Kidney (tissue), 14 donors: ENCODE data around the gene MAPRE2. TPM values are rescaled to one million over a fixed set of nuclear protein-coding genes. Genes with fewer than 3 reads are reported as not detected.

Experiments used
- DNase-seq, 5 donors: peaks; one replicate each; pipeline ENCODE4 v3.0.0-alpha.2; 2013 to 2020
- FAIRE-seq: peaks from 2 replicates; lab custom pipeline; 2012; peaks lifted over from hg19 to GRCh38; lab: Jason Lieb, UNC
- H3K27ac ChIP-seq, 2 donors: one replicate each; pipeline ENCODE4 v1.7.0; 2013; ENCODE audit warnings: low read depth in 2 of 2, low read length in 2 of 2, inconsistent platforms in 1 of 2
- H3K27me3 ChIP-seq: one replicate; pipeline ENCODE4 v1.7.1; 2013; ENCODE audit warnings: low read length, inconsistent platforms; ENCODE audit not compliant: control insufficient read depth, insufficient read depth
- H3K36me3 ChIP-seq, 3 donors: one replicate each; pipeline versions ENCODE4 v1.7.0 to v1.7.1; 2013; ENCODE audit warnings: low read length in 3 of 3, control low read depth in 1 of 3, inconsistent platforms in 1 of 3; ENCODE audit not compliant: insufficient read depth in 3 of 3, control insufficient read depth in 2 of 3
- H3K4me1 ChIP-seq, 3 donors: one replicate each; pipeline versions ENCODE4 v1.7.0 to v1.7.1; 2013; ENCODE audit warnings: low read length in 3 of 3, inconsistent platforms in 1 of 3, low read depth in 1 of 3; ENCODE audit not compliant: control insufficient read depth in 2 of 3, insufficient read depth in 2 of 3
- H3K4me3 ChIP-seq, 3 donors: one replicate each; pipeline versions ENCODE4 v1.7.0 to v1.8.1; 2013; ENCODE audit warnings: low read length in 3 of 3, control low read depth in 1 of 3, inconsistent platforms in 1 of 3
- H3K9ac ChIP-seq, 3 donors: one replicate each; pipeline versions ENCODE4 v1.7.0 to v1.7.1; 2013; ENCODE audit warnings: low read length in 3 of 3, control low read depth in 1 of 3, inconsistent platforms in 1 of 3
- H3K9me3 ChIP-seq, 3 donors: one replicate each; pipeline versions ENCODE4 v1.7.0 to v1.7.1; 2013; ENCODE audit warnings: low read length in 3 of 3, control low read depth in 1 of 3, inconsistent platforms in 1 of 3; ENCODE audit not compliant: control insufficient read depth in 2 of 3, insufficient read depth in 1 of 3
- CTCF ChIP-seq: IDR thresholded peaks from 3 replicates; pipeline ENCODE4 v1.5.1; 2012; ENCODE audit warnings: mild to moderate bottlenecking, moderate library complexity, borderline replicate concordance; ENCODE audit not compliant: insufficient read depth; ENCODE audit errors: extremely low read depth
- intact Hi-C: fragments of 100-400 bp; cut with DNase I; formaldehyde crosslinking; loops from one replicate; pipeline ENCODE4 v1.11.1; 2022
- polyA plus RNA-seq: library from polyadenylated mRNA; stranded (reverse); fragments of 350-450 nt; fragmentation: Illumina TruSeq; extraction: RNeasy Lipid Tissue Mini Kit (QIAGEN cat#74804); gene quantifications from one replicate; pipeline ENCODE4 v1.2.3, GENCODE V29; 2014; ENCODE audit warnings: low read depth, low replicate concordance; ENCODE audit not compliant: insufficient read depth
- total RNA-seq: library from RNA; stranded (reverse); fragmentation: NEBNext Ultra II Directional; extraction: Animal tissue kit (Norgen Biotek cat#: 25700); gene quantifications from one replicate; pipeline ENCODE4 v1.2.1, GENCODE V29; 2021
- donor health status: control.
- donor health status: control.
- donor health status: control.
- donor health status: control.
- donor health status: control.
- donor health status: DM: yes; HTN: yes; CAD: no.
- donor health status: Normal renal cell carcinoma (clear cell type).

MAPRE2 gene
- total and polyA plus RNA-seq, 2 donors from 2014 or later = 15.2 to 30.2 TPM

- Histone ChIP-seq H3K9ac (no peak overlapping the region), H3K27ac (no peak overlapping the region), H3K4me3 (no peak overlapping the region), H3K4me1 (peaks cover 0 to 3% (median 3%) of the 10 kb centered on the region in 3 donors), H3K9me3 (no peaks in the 10 kb centered on the region), H3K27me3 (no peaks in the 10 kb centered on the region), H3K36me3 (no peaks in the 10 kb centered on the region)
- intact Hi-C loops = no loop called here
- TF ChIP-seq CTCF = no peak
- DNase-seq (no peak), FAIRE-seq (no peak)
Measured at GRCh38 chr18:35002120-35002519, 39.1 kb upstream of the MAPRE2 start.

GRCh38 chr18:35005963-35006577, 35.1 kb upstream of the MAPRE2 start:
- DNase-seq (peak in 3 of 5 donors; percentile 26 to 86 (median 82)), FAIRE-seq (peak; percentile 97)
- no peak overlapping the region for H3K9ac ChIP-seq
- TF ChIP-seq CTCF = peak; percentile 70
- H3K4me1 ChIP-seq = no peaks in the 10 kb centered on the region
- H3K9me3 ChIP-seq = no peaks in the 10 kb centered on the region
- H3K4me3 ChIP-seq = no peak overlapping the region
- no peaks in the 10 kb centered on the region for H3K27me3 ChIP-seq
- intact Hi-C loops = loop anchor here (5.0 kb wide), 1 partner anchor 136 kb away; no protein-coding TSS in a partner anchor
- no peaks in the 10 kb centered on the region for H3K36me3 ChIP-seq
- no peak overlapping the region for H3K27ac ChIP-seq

DNA sequence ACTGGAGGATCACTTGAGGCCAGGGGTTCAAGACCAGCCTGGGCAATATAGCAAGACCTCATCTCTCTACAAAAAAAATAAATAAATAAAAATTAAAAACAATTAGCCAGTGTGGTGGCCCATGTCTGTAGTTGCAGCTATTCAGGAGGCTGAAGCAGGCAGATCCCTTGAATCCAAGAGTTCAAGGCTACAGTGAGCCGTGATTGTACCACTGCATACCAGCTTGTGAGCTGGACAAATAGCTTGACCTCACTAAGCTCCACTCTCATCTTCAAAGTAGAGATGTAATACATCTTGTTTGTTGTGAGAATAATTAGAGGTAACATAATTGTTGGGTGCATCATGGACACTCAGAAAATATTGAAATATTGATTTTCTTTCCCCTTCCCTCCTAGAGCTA, 31.1 kb upstream of the MAPRE2 start:
- Histone ChIP-seq H3K9ac (no peak overlapping the region), H3K4me1 (no peaks in the 10 kb centered on the region), H3K9me3 (no peaks in the 10 kb centered on the region), H3K27me3 (no peaks in the 10 kb centered on the region), H3K4me3 (no peak overlapping the region), H3K36me3 (no peaks in the 10 kb centered on the region), H3K27ac (no peak overlapping the region)
- FAIRE-seq = no peak
- DNase-seq = no peak
- no peak for TF ChIP-seq CTCF
- intact Hi-C loops = no loop called here

DNA sequence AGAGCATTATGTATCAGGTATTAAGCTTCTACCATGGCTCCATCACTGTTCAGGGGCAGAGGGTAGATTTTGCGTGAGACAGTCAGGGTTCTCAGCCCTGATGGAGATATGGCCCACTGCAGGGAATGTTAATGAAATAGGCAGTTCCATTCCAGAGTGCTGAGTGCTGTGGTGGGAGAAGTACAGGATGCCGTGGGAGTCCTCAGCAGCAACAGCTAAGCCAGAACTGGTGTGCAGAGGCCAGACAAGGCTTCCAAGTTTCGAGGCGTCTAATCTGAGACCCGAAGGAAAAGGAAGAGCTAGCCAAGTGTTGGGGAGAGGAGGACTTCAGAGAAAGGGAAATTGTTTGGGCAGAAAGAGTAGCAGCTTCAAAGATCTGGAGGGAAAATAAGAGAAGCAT, 30.2 kb upstream of the MAPRE2 start:
- TF ChIP-seq CTCF = no peak
- no peak overlapping the region for H3K4me3 ChIP-seq
- no peak for DNase-seq
- no peak for FAIRE-seq
- H3K27ac ChIP-seq = no peak overlapping the region
- no peaks in the 10 kb centered on the region for H3K36me3 ChIP-seq
- no peak overlapping the region for H3K9ac ChIP-seq
- H3K27me3 ChIP-seq = no peaks in the 10 kb centered on the region
- no peaks in the 10 kb centered on the region for H3K9me3 ChIP-seq
- intact Hi-C loops = no loop called here
- H3K4me1 ChIP-seq = no peaks in the 10 kb centered on the region
